Left ventricle myocardium inferior (tissue), 1 donor: ENCODE results near the gene CHST10. TPM values are rescaled to one million over a fixed set of nuclear protein-coding genes. Genes with fewer than 3 reads are reported as not detected.

Source experiments
- DNase-seq: peaks from one replicate; pipeline ENCODE4 v3.0.0-alpha.2; 2020
- H3K27ac ChIP-seq: fragments of 200-600 bp; replicated peaks from 2 replicates; pipeline ENCODE4 v1.8.0; 2021
- H3K27me3 ChIP-seq: fragments of 200-600 bp; 2 replicates; pipeline ENCODE4 v1.8.0; 2021; ENCODE audit warnings: low read depth
- H3K36me3 ChIP-seq: fragments of 200-600 bp; 2 replicates; pipeline ENCODE4 v1.8.0; 2021
- H3K4me1 ChIP-seq: fragments of 200-600 bp; 2 replicates; pipeline ENCODE4 v1.8.0; 2021
- H3K4me3 ChIP-seq: fragments of 200-600 bp; 2 replicates; pipeline ENCODE4 v1.8.0; 2021; ENCODE audit warnings: mild to moderate bottlenecking, moderate library complexity
- H3K9me3 ChIP-seq: fragments of 200-600 bp; replicated peaks from 2 replicates; pipeline ENCODE4 v1.8.0; 2021
- CTCF ChIP-seq: fragments of 200-600 bp; IDR thresholded peaks from 2 replicates; pipeline ENCODE4 v1.8.0; 2021; ENCODE audit warnings: antibody characterized with exemption, mild to moderate bottlenecking, borderline replicate concordance
- intact Hi-C: fragments of 100-400 bp; cut with micrococcal nuclease; formaldehyde crosslinking; loops from one replicate; pipeline ENCODE4 v1.11.0; 2022
- total RNA-seq: library from RNA; stranded (reverse); fragmentation: NEBNext Ultra II Directional; extraction: Animal tissue kit (Norgen Biotek cat#: 25700); gene quantifications from one replicate; pipeline ENCODE4 v1.2.1, GENCODE V29; 2021
- donor health status: DM: no; HTN: yes; CAD: no; lungs with severe emphysema.

The CHST10 gene
- total RNA-seq, 1 donor from 2014 or later: 11.6 TPM

GRCh38 chr2:100413571-100413970 lies 3.9 kb downstream of the CHST10 start:
- H3K27ac ChIP-seq: no peak overlapping the region
- H3K27me3 ChIP-seq: no peaks in the 10 kb centered on the region
- H3K4me3 ChIP-seq: no peak overlapping the region
- H3K36me3 ChIP-seq: peaks cover 7% of the 10 kb centered on the region
- intact Hi-C loops: no loop called here
- no peak for DNase-seq
- TF ChIP-seq CTCF: no peak
- peaks cover 63% of the 10 kb centered on the region for H3K4me1 ChIP-seq
- H3K9me3 ChIP-seq: no peaks in the 10 kb centered on the region

- TF ChIP-seq CTCF: no peak
- no peak for DNase-seq
- peaks cover 7% of the 10 kb centered on the region for H3K36me3 ChIP-seq
- intact Hi-C loops: no loop called here
- H3K27ac ChIP-seq: no peak overlapping the region
- no peak overlapping the region for H3K4me3 ChIP-seq
- H3K9me3 ChIP-seq: no peaks in the 10 kb centered on the region
- H3K4me1 ChIP-seq: peaks cover 68% of the 10 kb centered on the region
- H3K27me3 ChIP-seq: no peaks in the 10 kb centered on the region
Measured at GRCh38 chr2:100412881-100413321, 4.6 kb downstream of the CHST10 start.

- DNase-seq: no peak
- Histone ChIP-seq H3K36me3 (peaks cover 7% of the 10 kb centered on the region), H3K27ac (no peak overlapping the region), H3K9me3 (no peaks in the 10 kb centered on the region), H3K4me1 (peaks cover 68% of the 10 kb centered on the region), H3K4me3 (no peak overlapping the region), H3K27me3 (no peaks in the 10 kb centered on the region)
- intact Hi-C loops: no loop called here
- no peak for TF ChIP-seq CTCF
Measured at GRCh38 chr2:100412466-100412865, 5.0 kb downstream of the CHST10 start.

- Histone ChIP-seq H3K36me3 (peaks cover 7% of the 10 kb centered on the region), H3K27me3 (no peaks in the 10 kb centered on the region), H3K4me1 (peaks cover 70% of the 10 kb centered on the region), H3K27ac (no peak overlapping the region), H3K9me3 (no peaks in the 10 kb centered on the region), H3K4me3 (no peak overlapping the region)
- DNase-seq: no peak
- intact Hi-C loops: no loop called here
- TF ChIP-seq CTCF: no peak
Measured at GRCh38 chr2:100411841-100412292, 5.6 kb downstream of the CHST10 start.

- H3K36me3 ChIP-seq: peaks cover 19% of the 10 kb centered on the region
Measured at GRCh38 chr2:100409975-100410647, 7.4 kb downstream of the CHST10 start.

More at GRCh38 chr2:100409975-100410647, 7.4 kb downstream of the CHST10 start:
- Histone ChIP-seq H3K4me1 (peaks cover 56% of the 10 kb centered on the region), H3K9me3 (no peaks in the 10 kb centered on the region), H3K27ac (no peak overlapping the region), H3K27me3 (no peaks in the 10 kb centered on the region), H3K4me3 (no peak overlapping the region)
- intact Hi-C loops: no loop called here
- no peak for DNase-seq
- no peak for TF ChIP-seq CTCF
